Activated naive CD4-positive, alpha-beta T cell treated with anti-CD3 and anti-CD28 coated beads, Interleukin-2, amount 50 U/mL, for 24 hours (primary cell): Measurements from ENCODE around the gene GUCY1A1.
"Not testable (repeated sequence)": the region's sequence is repeated elsewhere in the genome, so short reads cannot be mapped to it uniquely, and the experiment has no call there.

Source experiments
- H3K27ac Mint-ChIP-seq: one replicate; pipeline ENCODE4 v1.8.0; 2021; ENCODE audit warnings: mild to moderate bottlenecking, mixed read lengths
- H3K27me3 Mint-ChIP-seq: one replicate; pipeline ENCODE4 v1.8.0; 2021; ENCODE audit warnings: mixed read lengths
- H3K36me3 Mint-ChIP-seq: one replicate; pipeline ENCODE4 v1.8.0; 2021; ENCODE audit warnings: mixed read lengths
- H3K4me1 Mint-ChIP-seq: one replicate; pipeline ENCODE4 v1.8.0; 2021; ENCODE audit warnings: mixed read lengths
- H3K4me3 Mint-ChIP-seq: one replicate; pipeline ENCODE4 v1.8.0; 2021; ENCODE audit warnings: mild to moderate bottlenecking, mixed read lengths
- H3K9me3 Mint-ChIP-seq: one replicate; pipeline ENCODE4 v1.8.0; 2021; ENCODE audit warnings: mixed read lengths

GUCY1A1 gene

GRCh38 chr4:155646001-155646400 is 20.6 kb upstream of the GUCY1A1 start:
- Mint-ChIP-seq H3K27ac (no peak overlapping the region), H3K4me3 (no peak overlapping the region), H3K36me3 (no peaks in the 10 kb centered on the region), H3K4me1 (no peaks in the 10 kb centered on the region), H3K9me3 (peaks cover 6% of the 10 kb centered on the region), H3K27me3 (peaks cover 1% of the 10 kb centered on the region)

GRCh38 chr4:155650785-155651184 is 15.9 kb upstream of the GUCY1A1 start:
- H3K4me3 Mint-ChIP-seq, H3K27ac Mint-ChIP-seq, H3K36me3 Mint-ChIP-seq, H3K27me3 Mint-ChIP-seq, H3K4me1 Mint-ChIP-seq, H3K9me3 Mint-ChIP-seq: not testable (repeated sequence)

- Mint-ChIP-seq H3K36me3 (no peaks in the 10 kb centered on the region), H3K27me3 (peaks cover 5% of the 10 kb centered on the region), H3K9me3 (peaks cover 6% of the 10 kb centered on the region), H3K4me1 (no peaks in the 10 kb centered on the region), H3K4me3 (no peak overlapping the region), H3K27ac (no peak overlapping the region)
These were observed 13.6 kb upstream of the GUCY1A1 start for GRCh38 chr4:155653052-155653451.

- Mint-ChIP-seq H3K4me3 (no peak overlapping the region), H3K36me3 (no peaks in the 10 kb centered on the region), H3K9me3 (no peaks in the 10 kb centered on the region), H3K27me3 (peaks cover 5% of the 10 kb centered on the region), H3K4me1 (no peaks in the 10 kb centered on the region), H3K27ac (no peak overlapping the region)
These were observed 10.6 kb upstream of the GUCY1A1 start for GRCh38 chr4:155656025-155656424.

- Mint-ChIP-seq H3K27me3 (peaks cover 5% of the 10 kb centered on the region), H3K4me1 (no peaks in the 10 kb centered on the region), H3K27ac (no peak overlapping the region), H3K9me3 (no peaks in the 10 kb centered on the region), H3K36me3 (no peaks in the 10 kb centered on the region), H3K4me3 (no peak overlapping the region)
These were observed 9.5 kb upstream of the GUCY1A1 start for GRCh38 chr4:155657169-155657568.

- H3K36me3 Mint-ChIP-seq: no peaks in the 10 kb centered on the region
- H3K4me1 Mint-ChIP-seq: no peaks in the 10 kb centered on the region
- H3K4me3 Mint-ChIP-seq: no peak overlapping the region
- H3K27ac Mint-ChIP-seq: no peak overlapping the region
- H3K9me3 Mint-ChIP-seq: no peaks in the 10 kb centered on the region
- H3K27me3 Mint-ChIP-seq: peaks cover 5% of the 10 kb centered on the region
These were observed 8.5 kb upstream of the GUCY1A1 start for GRCh38 chr4:155657985-155658680.

- Mint-ChIP-seq H3K4me3 (no peak overlapping the region), H3K36me3 (no peaks in the 10 kb centered on the region), H3K9me3 (no peaks in the 10 kb centered on the region), H3K4me1 (no peaks in the 10 kb centered on the region), H3K27ac (no peak overlapping the region), H3K27me3 (peaks cover 7% of the 10 kb centered on the region)
These were observed 8.0 kb upstream of the GUCY1A1 start for GRCh38 chr4:155658681-155659064.

- no peaks in the 10 kb centered on the region for H3K4me1 Mint-ChIP-seq
- H3K27me3 Mint-ChIP-seq: peaks cover 10% of the 10 kb centered on the region
- no peaks in the 10 kb centered on the region for H3K36me3 Mint-ChIP-seq
- H3K4me3 Mint-ChIP-seq: no peak overlapping the region
- H3K27ac Mint-ChIP-seq: no peak overlapping the region
- H3K9me3 Mint-ChIP-seq: no peaks in the 10 kb centered on the region
These were observed 7.5 kb upstream of the GUCY1A1 start for GRCh38 chr4:155659176-155659575.

GRCh38 chr4:155660436-155660835 is 6.2 kb upstream of the GUCY1A1 start:
- Mint-ChIP-seq H3K27ac (no peak overlapping the region), H3K4me3 (no peak overlapping the region), H3K4me1 (no peaks in the 10 kb centered on the region), H3K36me3 (no peaks in the 10 kb centered on the region), H3K9me3 (no peaks in the 10 kb centered on the region), H3K27me3 (peaks cover 14% of the 10 kb centered on the region)

- peaks cover 11% of the 10 kb centered on the region for H3K4me1 Mint-ChIP-seq
- no peaks in the 10 kb centered on the region for H3K9me3 Mint-ChIP-seq
- no peaks in the 10 kb centered on the region for H3K36me3 Mint-ChIP-seq
- no peak overlapping the region for H3K27ac Mint-ChIP-seq
- peaks cover 31% of the 10 kb centered on the region for H3K27me3 Mint-ChIP-seq
- no peak overlapping the region for H3K4me3 Mint-ChIP-seq
These were observed 1.6 kb upstream of the GUCY1A1 start for GRCh38 chr4:155665054-155665453.

- Mint-ChIP-seq H3K27me3 (peaks cover 41% of the 10 kb centered on the region), H3K36me3 (no peaks in the 10 kb centered on the region), H3K4me3 (peak overlapping the region; percentile 77), H3K9me3 (no peaks in the 10 kb centered on the region), H3K27ac (no peak overlapping the region), H3K4me1 (peaks cover 11% of the 10 kb centered on the region)
These were observed 547 bp downstream of the GUCY1A1 start for GRCh38 chr4:155667222-155667567.

- no peak overlapping the region for H3K27ac Mint-ChIP-seq
- H3K36me3 Mint-ChIP-seq: no peaks in the 10 kb centered on the region
- H3K4me3 Mint-ChIP-seq: peak overlapping the region; percentile 63
- H3K27me3 Mint-ChIP-seq: peaks cover 43% of the 10 kb centered on the region
- no peaks in the 10 kb centered on the region for H3K9me3 Mint-ChIP-seq
- H3K4me1 Mint-ChIP-seq: peaks cover 11% of the 10 kb centered on the region
These were observed 1.2 kb downstream of the GUCY1A1 start for GRCh38 chr4:155667568-155668511.

GRCh38 chr4:155668707-155669220 is 2.1 kb downstream of the GUCY1A1 start:
- no peak overlapping the region for H3K27ac Mint-ChIP-seq
- H3K4me1 Mint-ChIP-seq: peaks cover 11% of the 10 kb centered on the region
- no peaks in the 10 kb centered on the region for H3K36me3 Mint-ChIP-seq
- no peak overlapping the region for H3K4me3 Mint-ChIP-seq
- no peaks in the 10 kb centered on the region for H3K9me3 Mint-ChIP-seq
- peaks cover 41% of the 10 kb centered on the region for H3K27me3 Mint-ChIP-seq

- Mint-ChIP-seq H3K27me3 (peaks cover 23% of the 10 kb centered on the region), H3K4me3 (no peak overlapping the region), H3K9me3 (no peaks in the 10 kb centered on the region), H3K36me3 (no peaks in the 10 kb centered on the region), H3K4me1 (peaks cover 4% of the 10 kb centered on the region), H3K27ac (no peak overlapping the region)
These were observed 5.7 kb downstream of the GUCY1A1 start for GRCh38 chr4:155672342-155672741.

GRCh38 chr4:155673453-155673979 is 6.9 kb downstream of the GUCY1A1 start:
- Mint-ChIP-seq H3K4me1 (no peaks in the 10 kb centered on the region), H3K27me3 (peaks cover 21% of the 10 kb centered on the region), H3K27ac (no peak overlapping the region), H3K4me3 (no peak overlapping the region), H3K9me3 (no peaks in the 10 kb centered on the region), H3K36me3 (no peaks in the 10 kb centered on the region)

GRCh38 chr4:155674669-155675071 is 8.0 kb downstream of the GUCY1A1 start:
- no peaks in the 10 kb centered on the region for H3K36me3 Mint-ChIP-seq
- H3K4me1 Mint-ChIP-seq: no peaks in the 10 kb centered on the region
- no peak overlapping the region for H3K4me3 Mint-ChIP-seq
- no peak overlapping the region for H3K27ac Mint-ChIP-seq
- peaks cover 17% of the 10 kb centered on the region for H3K27me3 Mint-ChIP-seq
- no peaks in the 10 kb centered on the region for H3K9me3 Mint-ChIP-seq
